Measurements from ENCODE around the gene RGS7.
A peak's percentile ranks its signal among the peaks of the same experiment; 100 is the strongest.
"Not testable (repeated sequence)": the region's sequence is repeated elsewhere in the genome, so short reads cannot be mapped to it uniquely, and the experiment has no call there.

RGS7 gene

GRCh38 chr1:241343956-241344355 is 13.0 kb downstream of the RGS7 start:
- no peak for DNase-seq
- in situ Hi-C loops (cut with HindIII; ENCODE audit: low pct_ligation_motif_present, low pct_unique_long_range_greater_than_20kb, low sequenced_read_pairs): no loop called here

- DNase-seq: no peak
- in situ Hi-C loops (cut with HindIII; ENCODE audit: low pct_ligation_motif_present, low pct_unique_long_range_greater_than_20kb, low sequenced_read_pairs): no loop called here
Measured at GRCh38 chr1:241336335-241336734, 20.7 kb downstream of the RGS7 start.

- in situ Hi-C loops (cut with HindIII; ENCODE audit: low pct_ligation_motif_present, low pct_unique_long_range_greater_than_20kb, low sequenced_read_pairs): no loop called here
- no peak for DNase-seq
Measured at GRCh38 chr1:241332987-241333386, 24.0 kb downstream of the RGS7 start.

- in situ Hi-C loops (cut with HindIII; ENCODE audit: low pct_ligation_motif_present, low pct_unique_long_range_greater_than_20kb, low sequenced_read_pairs): no loop called here
- DNase-seq: no peak
Measured at GRCh38 chr1:241332037-241332409, 25.0 kb downstream of the RGS7 start.

GRCh38 chr1:241331328-241332036 is 25.5 kb downstream of the RGS7 start:
- in situ Hi-C loops (cut with HindIII; ENCODE audit: low pct_ligation_motif_present, low pct_unique_long_range_greater_than_20kb, low sequenced_read_pairs): no loop called here
- DNase-seq: no peak

- in situ Hi-C loops (cut with HindIII; ENCODE audit: low pct_ligation_motif_present, low pct_unique_long_range_greater_than_20kb, low sequenced_read_pairs): no loop called here
- no peak for DNase-seq
Measured at GRCh38 chr1:241330619-241331327, 26.2 kb downstream of the RGS7 start.

- in situ Hi-C loops (cut with HindIII; ENCODE audit: low pct_ligation_motif_present, low pct_unique_long_range_greater_than_20kb, low sequenced_read_pairs): no loop called here
- DNase-seq: no peak
Measured at GRCh38 chr1:241325456-241325855, 31.5 kb downstream of the RGS7 start.

GRCh38 chr1:241323514-241324195 is 33.4 kb downstream of the RGS7 start:
- peak; percentile 46 for DNase-seq
- in situ Hi-C loops (cut with HindIII; ENCODE audit: low pct_ligation_motif_present, low pct_unique_long_range_greater_than_20kb, low sequenced_read_pairs): no loop called here

GRCh38 chr1:241317676-241318075 is 39.3 kb downstream of the RGS7 start:
- in situ Hi-C loops (cut with HindIII; ENCODE audit: low pct_ligation_motif_present, low pct_unique_long_range_greater_than_20kb, low sequenced_read_pairs): no loop called here
- DNase-seq: no peak

- DNase-seq: no peak
- in situ Hi-C loops (cut with HindIII; ENCODE audit: low pct_ligation_motif_present, low pct_unique_long_range_greater_than_20kb, low sequenced_read_pairs): no loop called here
Measured at GRCh38 chr1:241316372-241316771, 40.6 kb downstream of the RGS7 start.

- in situ Hi-C loops (cut with HindIII; ENCODE audit: low pct_ligation_motif_present, low pct_unique_long_range_greater_than_20kb, low sequenced_read_pairs): no loop called here
- peak; percentile 8 for DNase-seq
Measured at GRCh38 chr1:241311056-241311746, 45.8 kb downstream of the RGS7 start.

- in situ Hi-C loops (cut with HindIII; ENCODE audit: low pct_ligation_motif_present, low pct_unique_long_range_greater_than_20kb, low sequenced_read_pairs): no loop called here
- DNase-seq: no peak
Measured at GRCh38 chr1:241310451-241310850, 46.6 kb downstream of the RGS7 start.

GRCh38 chr1:241309651-241310050 is 47.4 kb downstream of the RGS7 start:
- no peak for DNase-seq

GRCh38 chr1:241308471-241308870 is 48.5 kb downstream of the RGS7 start:
- in situ Hi-C loops (cut with HindIII; ENCODE audit: low pct_ligation_motif_present, low pct_unique_long_range_greater_than_20kb, low sequenced_read_pairs): no loop called here
- no peak for DNase-seq

More at GRCh38 chr1:241309651-241310050, 47.4 kb downstream of the RGS7 start:
- in situ Hi-C loops (cut with HindIII; ENCODE audit: low pct_ligation_motif_present, low pct_unique_long_range_greater_than_20kb, low sequenced_read_pairs): no loop called here

GRCh38 chr1:241308011-241308410 is 49.0 kb downstream of the RGS7 start:
- no peak for DNase-seq
- in situ Hi-C loops (cut with HindIII; ENCODE audit: low pct_ligation_motif_present, low pct_unique_long_range_greater_than_20kb, low sequenced_read_pairs): no loop called here

- in situ Hi-C loops (cut with HindIII; ENCODE audit: low pct_ligation_motif_present, low pct_unique_long_range_greater_than_20kb, low sequenced_read_pairs): no loop called here
- DNase-seq: no peak
Measured at GRCh38 chr1:241306125-241306790, 50.7 kb downstream of the RGS7 start.

- in situ Hi-C loops (cut with HindIII; ENCODE audit: low pct_ligation_motif_present, low pct_unique_long_range_greater_than_20kb, low sequenced_read_pairs); DNase-seq: not testable (repeated sequence)
Measured at GRCh38 chr1:241302024-241302423, 55.0 kb downstream of the RGS7 start.

GRCh38 chr1:241299347-241299746 is 57.7 kb downstream of the RGS7 start:
- DNase-seq: no peak
- in situ Hi-C loops (cut with HindIII; ENCODE audit: low pct_ligation_motif_present, low pct_unique_long_range_greater_than_20kb, low sequenced_read_pairs): no loop called here

GRCh38 chr1:241292973-241293372 is 64.0 kb downstream of the RGS7 start:
- no peak for DNase-seq
- in situ Hi-C loops (cut with HindIII; ENCODE audit: low pct_ligation_motif_present, low pct_unique_long_range_greater_than_20kb, low sequenced_read_pairs): no loop called here

Data from ACHN (cell line).